Brain microvascular endothelial cell (primary cell): ENCODE results near the gene CD2AP.

Experiments used
- DNase-seq: peaks from one replicate; pipeline ENCODE4 v3.0.0-alpha.2; 2020
- H3K27ac ChIP-seq: fragments of 250-450 bp; sonication (Bioruptor Pico); 2 replicates; pipeline ENCODE4 v1.5.1; 2020; ENCODE audit warnings: mild to moderate bottlenecking, moderate library complexity
- H3K27me3 ChIP-seq: fragments of 250-450 bp; sonication (Bioruptor Pico); replicated peaks from 2 replicates; pipeline ENCODE4 v1.5.1; 2020; ENCODE audit warnings: mild to moderate bottlenecking
- H3K36me3 ChIP-seq: fragments of 250-450 bp; sonication (Bioruptor Pico); replicated peaks from 2 replicates; pipeline ENCODE4 v1.5.1; 2020; ENCODE audit warnings: mild to moderate bottlenecking
- H3K4me3 ChIP-seq: 2 replicates; pipeline ENCODE4 v1.5.1; 2011; ENCODE audit warnings: low read depth, mild to moderate bottlenecking, control low read depth, low read length, moderate library complexity
- in situ Hi-C: cut with HindIII; loops from 2 replicates; pipeline ENCODE4 v1.10.0; 2017; ENCODE audit warnings: low sequenced_read_pairs, low pct_ligation_motif_present
- TF ChIP-seq, protein P1 (sequence below): IDR thresholded peaks from 2 replicates; pipeline ENCODE4 v1.5.1; 2011; ENCODE audit warnings: low read depth, mild to moderate bottlenecking, moderate library complexity, low read length, control low read depth, inconsistent platforms; ENCODE audit errors: missing control alignments

The CD2AP gene

DNA sequence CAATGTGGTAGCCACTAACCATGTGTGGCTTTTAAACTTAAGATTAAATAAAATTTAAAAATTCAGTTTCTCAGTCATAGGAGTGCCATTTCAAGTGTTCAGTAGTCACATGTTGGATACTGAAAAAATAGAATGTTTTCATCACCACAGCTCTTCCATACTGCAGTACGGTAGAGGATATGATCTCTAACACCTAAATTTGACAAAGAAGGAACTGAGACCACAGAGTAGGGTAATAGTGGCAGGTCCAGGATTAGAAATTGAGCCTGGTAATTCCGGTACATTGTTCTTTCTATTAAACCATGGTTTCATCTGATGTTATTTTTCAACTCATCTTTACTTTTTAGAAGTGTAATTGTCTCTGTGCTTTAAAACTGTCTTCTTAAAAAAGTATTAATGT lies 104.0 kb downstream of the CD2AP start:
- TF ChIP-seq, protein P1, sequence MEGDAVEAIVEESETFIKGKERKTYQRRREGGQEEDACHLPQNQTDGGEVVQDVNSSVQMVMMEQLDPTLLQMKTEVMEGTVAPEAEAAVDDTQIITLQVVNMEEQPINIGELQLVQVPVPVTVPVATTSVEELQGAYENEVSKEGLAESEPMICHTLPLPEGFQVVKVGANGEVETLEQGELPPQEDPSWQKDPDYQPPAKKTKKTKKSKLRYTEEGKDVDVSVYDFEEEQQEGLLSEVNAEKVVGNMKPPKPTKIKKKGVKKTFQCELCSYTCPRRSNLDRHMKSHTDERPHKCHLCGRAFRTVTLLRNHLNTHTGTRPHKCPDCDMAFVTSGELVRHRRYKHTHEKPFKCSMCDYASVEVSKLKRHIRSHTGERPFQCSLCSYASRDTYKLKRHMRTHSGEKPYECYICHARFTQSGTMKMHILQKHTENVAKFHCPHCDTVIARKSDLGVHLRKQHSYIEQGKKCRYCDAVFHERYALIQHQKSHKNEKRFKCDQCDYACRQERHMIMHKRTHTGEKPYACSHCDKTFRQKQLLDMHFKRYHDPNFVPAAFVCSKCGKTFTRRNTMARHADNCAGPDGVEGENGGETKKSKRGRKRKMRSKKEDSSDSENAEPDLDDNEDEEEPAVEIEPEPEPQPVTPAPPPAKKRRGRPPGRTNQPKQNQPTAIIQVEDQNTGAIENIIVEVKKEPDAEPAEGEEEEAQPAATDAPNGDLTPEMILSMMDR: no peak
- in situ Hi-C loops: no loop called here
- H3K4me3 ChIP-seq: no peak overlapping the region
- no peak for DNase-seq
- no peaks in the 10 kb centered on the region for H3K27me3 ChIP-seq
- H3K36me3 ChIP-seq: peaks cover 7% of the 10 kb centered on the region
- H3K27ac ChIP-seq: no peak overlapping the region

DNA sequence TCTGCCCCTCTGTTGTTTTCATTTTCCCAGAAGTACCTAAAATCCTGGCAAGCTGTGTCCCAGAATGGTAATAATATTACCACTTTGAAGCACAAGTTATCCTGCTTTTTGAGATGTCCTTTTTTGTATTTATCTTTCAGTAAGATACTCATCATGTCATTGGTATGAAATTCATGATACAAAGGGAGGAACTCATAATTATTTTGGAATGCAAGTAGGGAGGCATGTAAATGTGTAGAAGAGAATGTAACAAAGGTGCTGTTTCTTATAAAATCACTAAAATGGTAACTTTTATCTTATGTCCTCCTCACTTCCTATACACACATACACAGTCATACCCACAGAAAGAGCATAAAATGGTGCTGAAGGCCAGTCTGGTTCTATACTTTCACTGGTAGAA lies 109.9 kb downstream of the CD2AP start:
- Histone ChIP-seq H3K27ac (no peak overlapping the region), H3K36me3 (peaks cover 8% of the 10 kb centered on the region), H3K4me3 (no peak overlapping the region), H3K27me3 (no peaks in the 10 kb centered on the region)
- DNase-seq: no peak
- TF ChIP-seq, protein P1: no peak
- in situ Hi-C loops: no loop called here

GRCh38 chr6:47592131-47592840 lies 114.7 kb downstream of the CD2AP start:
- H3K27ac ChIP-seq: no peak overlapping the region
- H3K27me3 ChIP-seq: no peaks in the 10 kb centered on the region
- in situ Hi-C loops: no loop called here
- TF ChIP-seq, protein P1: no peak
- no peak for DNase-seq
- H3K4me3 ChIP-seq: no peak overlapping the region
- peaks cover 18% of the 10 kb centered on the region for H3K36me3 ChIP-seq

DNA sequence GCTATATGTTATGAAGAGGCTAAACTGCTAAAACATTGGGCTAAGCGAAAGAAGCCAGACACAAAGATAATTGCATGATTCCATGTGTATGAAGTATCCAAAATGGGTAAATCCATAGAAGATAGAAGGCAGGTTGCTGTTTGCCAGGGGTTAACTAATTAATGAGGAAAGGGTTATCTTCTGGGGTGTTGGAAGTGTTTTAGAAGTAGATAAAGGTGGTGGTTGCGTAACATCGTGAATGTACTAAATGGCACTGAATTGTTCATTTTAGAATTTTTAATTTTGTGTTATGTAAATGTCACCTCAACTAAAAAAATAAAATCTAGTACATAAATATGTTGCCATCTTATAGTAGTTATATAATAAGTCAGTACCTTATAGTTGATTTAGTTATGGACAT lies 116.4 kb downstream of the CD2AP start:
- no peak for DNase-seq
- Histone ChIP-seq H3K27ac (no peak overlapping the region), H3K4me3 (no peak overlapping the region), H3K36me3 (peaks cover 29% of the 10 kb centered on the region), H3K27me3 (no peaks in the 10 kb centered on the region)
- in situ Hi-C loops: no loop called here
- TF ChIP-seq, protein P1: no peak

DNA sequence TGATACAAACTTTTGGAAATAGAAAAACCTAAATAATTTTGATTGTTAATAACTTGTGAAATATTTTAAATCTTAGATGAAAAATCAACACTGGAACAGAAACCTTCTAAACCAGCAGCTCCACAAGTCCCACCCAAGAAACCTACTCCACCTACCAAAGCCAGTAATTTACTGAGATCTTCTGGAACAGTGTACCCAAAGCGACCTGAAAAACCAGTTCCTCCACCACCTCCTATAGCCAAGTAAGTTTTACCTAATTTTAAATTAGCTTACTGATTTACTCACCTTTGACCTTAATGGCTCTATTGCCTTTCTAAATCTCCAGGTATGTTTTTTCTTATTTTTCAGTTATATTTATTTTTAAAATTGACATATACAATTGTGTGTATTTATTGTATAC lies 118.2 kb downstream of the CD2AP start:
- H3K27me3 ChIP-seq: no peaks in the 10 kb centered on the region
- in situ Hi-C loops: no loop called here
- no peak overlapping the region for H3K27ac ChIP-seq
- no peak overlapping the region for H3K4me3 ChIP-seq
- H3K36me3 ChIP-seq: peaks cover 26% of the 10 kb centered on the region
- TF ChIP-seq, protein P1: no peak
- DNase-seq: no peak

DNA sequence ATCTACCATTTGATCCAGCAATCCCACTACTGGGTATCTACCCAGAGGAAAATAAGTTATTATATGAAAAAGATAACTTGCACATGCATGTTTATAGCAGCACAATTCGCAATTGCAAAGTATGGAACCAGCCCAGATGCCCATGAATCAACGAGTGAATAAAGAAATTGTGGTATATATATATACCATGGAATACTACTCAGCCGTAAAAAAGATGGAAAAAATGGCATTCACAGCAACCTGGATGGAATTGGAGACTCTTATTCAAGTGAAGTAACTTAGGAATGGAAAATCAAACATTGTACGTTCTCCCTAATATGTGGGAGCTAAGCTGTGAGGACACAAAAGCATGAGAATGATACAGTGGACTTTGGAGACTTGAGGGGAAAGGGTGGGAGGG lies 120.8 kb downstream of the CD2AP start:
- Histone ChIP-seq H3K27me3 (no peaks in the 10 kb centered on the region), H3K36me3 (peaks cover 26% of the 10 kb centered on the region), H3K4me3 (no peak overlapping the region), H3K27ac (no peak overlapping the region)
- in situ Hi-C loops: no loop called here
- no peak for DNase-seq
- TF ChIP-seq, protein P1: no peak
